HG02884 (cell line): ENCODE results near the gene YJEFN3.

Source experiments
- ATAC-seq: cut with Tn5 transposase; IDR thresholded peaks from one replicate; pipeline ENCODE4 v1.9.1; 2021; ENCODE audit warnings: mild to moderate bottlenecking, moderate library complexity; ENCODE audit not compliant: unreplicated experiment

YJEFN3 gene

GRCh38 chr19:19515642-19516519, 12.8 kb upstream of the YJEFN3 start, which contains the start of gene NDUFA13:
TSS of gene NDUFA13 (plus strand) at chr19:19516225. CDS start at chr19:19516239, 14 bp downstream.
- ATAC-seq, result peak; percentile 94

GRCh38 chr19:19517235-19517619, 11.5 kb upstream of the YJEFN3 start:
- no peak for ATAC-seq

GRCh38 chr19:19520989-19521388, 7.7 kb upstream of the YJEFN3 start:
- ATAC-seq, result no peak

GRCh38 chr19:19523177-19523576, 5.5 kb upstream of the YJEFN3 start:
- ATAC-seq, result no peak

GRCh38 chr19:19524053-19524452, 4.7 kb upstream of the YJEFN3 start:
- ATAC-seq, result no peak

GRCh38 chr19:19525611-19526380, 2.9 kb upstream of the YJEFN3 start:
- ATAC-seq, result no peak

GRCh38 chr19:19526581-19527370, 1.9 kb upstream of the YJEFN3 start:
- ATAC-seq, result no peak

- ATAC-seq, result no peak
Observed at GRCh38 chr19:19527371-19527656, 1.4 kb upstream of the YJEFN3 start.

- no peak for ATAC-seq
Observed at GRCh38 chr19:19527674-19528625, 761 bp upstream of the YJEFN3 start.

- ATAC-seq, result no peak
Observed at GRCh38 chr19:19529783-19530422, 1.2 kb downstream of the YJEFN3 start.

- no peak for ATAC-seq
Observed at GRCh38 chr19:19530423-19530804, 1.7 kb downstream of the YJEFN3 start.

GRCh38 chr19:19530889-19531288, 2.2 kb downstream of the YJEFN3 start:
- no peak for ATAC-seq

- ATAC-seq, result no peak
Observed at GRCh38 chr19:19531951-19532805, 3.5 kb downstream of the YJEFN3 start.

GRCh38 chr19:19532806-19533701, 4.3 kb downstream of the YJEFN3 start:
- ATAC-seq, result no peak

GRCh38 chr19:19533841-19534240, 5.1 kb downstream of the YJEFN3 start:
- no peak for ATAC-seq

GRCh38 chr19:19534556-19535265, 6.0 kb downstream of the YJEFN3 start:
- ATAC-seq, result no peak
